Gastroesophageal sphincter (tissue), 4 donors: ENCODE results near the gene HK2. TPM values are rescaled to one million over a fixed set of nuclear protein-coding genes. Genes with fewer than 3 reads are reported as not detected.
"Not testable (repeated sequence)": the region's sequence is repeated elsewhere in the genome, so short reads cannot be mapped to it uniquely, and the experiment has no call there.

Experiments
- ATAC-seq: fragments of 150-250 bp; one replicate; pipeline ENCODE4 v1.9.1; 2016; ENCODE audit warnings: mild to moderate bottlenecking, moderate library complexity
- H3K27ac ChIP-seq, 4 donors: fragments of 200-600 bp; sonication (generic) in 3 of 4; 1 replicate in 3 of 4; 2 replicates in 1 of 4; pipeline ENCODE4 v1.5.1; 2016 to 2019
- H3K27me3 ChIP-seq: fragments of 200-600 bp; sonication (generic); one replicate; pipeline ENCODE4 v1.5.1; 2019
- H3K36me3 ChIP-seq, 2 donors: fragments of 200-600 bp; sonication (generic); one replicate each; pipeline ENCODE4 v1.5.1; 2019; ENCODE audit warnings: control low read depth in 1 of 2
- H3K4me1 ChIP-seq, 3 donors: fragments of 200-600 bp; sonication (generic); 1 replicate in 2 of 3; 2 replicates in 1 of 3; pipeline ENCODE4 v1.5.1; 2016 to 2019; ENCODE audit warnings: control low read depth in 2 of 3
- H3K4me3 ChIP-seq, 2 donors: fragments of 200-600 bp; sonication (generic); one replicate each; pipeline ENCODE4 v1.5.1; 2019; ENCODE audit warnings: mild to moderate bottlenecking in 1 of 2, moderate library complexity in 1 of 2
- H3K9me3 ChIP-seq, 3 donors: fragments of 200-600 bp; sonication (generic); one replicate each; pipeline ENCODE4 v1.5.1; 2017 to 2019; ENCODE audit warnings: control low read depth in 2 of 3
- CTCF ChIP-seq, 4 experiments: fragments of 200-600 bp in 2 of 4; fragments of 450-650 bp in 2 of 4; sonication (generic) in 1 of 4; IDR thresholded peaks; one replicate each; pipeline ENCODE4 v1.5.1; 2017 to 2019; ENCODE audit warnings: antibody characterized with exemption in 4 of 4, mild to moderate bottlenecking in 2 of 4, moderate library complexity in 2 of 4
- EP300 ChIP-seq: sonication (generic); formaldehyde crosslinking; IDR thresholded peaks from one replicate; pipeline ENCODE4 v1.6.1; 2017; ENCODE audit warnings: antibody characterized with exemption, mild to moderate bottlenecking
- POLR2A ChIP-seq, 2 donors: fragments of 450-650 bp; IDR thresholded peaks; one replicate each; pipeline ENCODE4 v1.6.1; 2017; ENCODE audit warnings: antibody characterized with exemption in 2 of 2, mild to moderate bottlenecking in 2 of 2, moderate library complexity in 1 of 2
- POLR2AphosphoS5 ChIP-seq: sonication (generic); formaldehyde crosslinking; IDR thresholded peaks from one replicate; pipeline ENCODE4 v1.6.1; 2017; ENCODE audit warnings: antibody characterized with exemption
- WGBS, 2 donors: methylation state at CpG; one replicate each; pipeline ENCODE4 v1.1.5; 2018; ENCODE audit warnings: low coverage in 1 of 2; 5-methylcytosine and 5-hydroxymethylcytosine counted together
- total RNA-seq, 4 donors: library from RNA; depleted of rRNA; stranded (reverse); fragments of >200 nt; gene quantifications; one replicate each; pipeline ENCODE4 v1.1.0, GENCODE V29; 2016

The HK2 gene
- total RNA-seq, 4 donors from 2014 or later = 0.82 to 6.1 (median 2.1) TPM

GRCh38 chr2:74896232-74896631, 62.3 kb downstream of the HK2 start:
- H3K36me3 ChIP-seq = peaks cover 0 to 2% of the 10 kb centered on the region in 2 donors
- H3K4me3 ChIP-seq = no peak overlapping the region
- TF ChIP-seq CTCF (IDR thresholded peaks at IDR 0.05) (no peak), EP300 (no peak), POLR2AphosphoS5 (no peak), POLR2A (IDR thresholded peaks at IDR 0.05) (no peak)
- no peaks in the 10 kb centered on the region for H3K9me3 ChIP-seq
- no peak for ATAC-seq
- H3K27me3 ChIP-seq = no peaks in the 10 kb centered on the region
- no peaks in the 10 kb centered on the region for H3K4me1 ChIP-seq
- no peak overlapping the region for H3K27ac ChIP-seq

- H3K27ac ChIP-seq, H3K4me3 ChIP-seq, H3K27me3 ChIP-seq, H3K36me3 ChIP-seq, ATAC-seq, H3K9me3 ChIP-seq, H3K4me1 ChIP-seq: not testable (repeated sequence)
- 88 to 97% methylated on average over 2 of the region's 2 CpGs for WGBS, 2 donors
These were observed 66.3 kb downstream of the HK2 start for GRCh38 chr2:74900225-74900624.

GRCh38 chr2:74902281-74902860, 68.4 kb downstream of the HK2 start:
- Histone ChIP-seq H3K27ac (no peak overlapping the region), H3K36me3 (no peaks in the 10 kb centered on the region), H3K4me1 (no peaks in the 10 kb centered on the region), H3K27me3 (no peaks in the 10 kb centered on the region), H3K4me3 (no peak overlapping the region), H3K9me3 (no peaks in the 10 kb centered on the region)
- ATAC-seq = no peak
- WGBS, 2 donors = 70 to 88% methylated on average over 2 of the region's 3 CpGs
- no peak for TF ChIP-seq EP300
- no peak for TF ChIP-seq POLR2A (IDR thresholded peaks at IDR 0.05)
- TF ChIP-seq CTCF (IDR thresholded peaks at IDR 0.05) = no peak
- TF ChIP-seq POLR2AphosphoS5 = no peak

GRCh38 chr2:74906395-74906794, 72.5 kb downstream of the HK2 start:
- Histone ChIP-seq H3K27ac (no peak overlapping the region), H3K4me3 (no peak overlapping the region), H3K9me3 (no peaks in the 10 kb centered on the region), H3K36me3 (no peaks in the 10 kb centered on the region), H3K4me1 (peaks cover 0 to 9% (median 0%) of the 10 kb centered on the region in 3 donors), H3K27me3 (peaks cover 28% of the 10 kb centered on the region)
- TF ChIP-seq POLR2A (IDR thresholded peaks at IDR 0.05) (no peak), POLR2AphosphoS5 (no peak), CTCF (IDR thresholded peaks at IDR 0.05) (no peak), EP300 (no peak)
- no peak for ATAC-seq
- WGBS, 2 donors = 86 to 100% methylated on average over 1 to 5 of the region's 5 CpGs

- H3K9me3 ChIP-seq, H3K4me1 ChIP-seq, H3K27ac ChIP-seq, H3K36me3 ChIP-seq, H3K4me3 ChIP-seq, ATAC-seq: not testable (repeated sequence)
- H3K27me3 ChIP-seq = peaks cover 40% of the 10 kb centered on the region
- 70 to 73% methylated on average over 3 to 5 of the region's 5 CpGs for WGBS, 2 donors
These were observed 73.6 kb downstream of the HK2 start for GRCh38 chr2:74907560-74907959.

- H3K27me3 ChIP-seq = peaks cover 49% of the 10 kb centered on the region
- TF ChIP-seq EP300 (no peak), POLR2AphosphoS5 (no peak), CTCF (IDR thresholded peaks at IDR 0.05) (no peak), POLR2A (IDR thresholded peaks at IDR 0.05) (no peak)
- H3K9me3 ChIP-seq = no peaks in the 10 kb centered on the region
- no peak for ATAC-seq
- no peak overlapping the region for H3K4me3 ChIP-seq
- H3K27ac ChIP-seq = no peak overlapping the region
- H3K36me3 ChIP-seq = no peaks in the 10 kb centered on the region
- 8 to 23% methylated on average over 6 of the region's 31 CpGs for WGBS, 2 donors
- peaks cover 0 to 9% (median 0%) of the 10 kb centered on the region in 3 donors for H3K4me1 ChIP-seq
These were observed 75.0 kb downstream of the HK2 start for GRCh38 chr2:74908748-74909444.
